SJCRH30 (cell line): ENCODE results near the gene IKZF3. TPM values are rescaled to one million over a fixed set of nuclear protein-coding genes. Genes with fewer than 3 reads are reported as not detected.

Experiments
- DNase-seq, 2 experiments: peaks; one replicate each; pipeline ENCODE4 v3.0.0-alpha.2; 2015 to 2020
- H3K27ac ChIP-seq: fragments of 250-450 bp; sonication (Bioruptor Pico); 2 replicates; pipeline ENCODE4 v1.5.1; 2020; ENCODE audit warnings: mild to moderate bottlenecking, moderate library complexity
- H3K27me3 ChIP-seq: fragments of 250-450 bp; sonication (Bioruptor Pico); 2 replicates; pipeline ENCODE4 v1.5.1; 2020; ENCODE audit warnings: mild to moderate bottlenecking, moderate library complexity
- H3K36me3 ChIP-seq: fragments of 250-450 bp; sonication (Bioruptor Pico); 2 replicates; pipeline ENCODE4 v1.5.1; 2020; ENCODE audit warnings: mild to moderate bottlenecking, moderate library complexity
- H3K4me1 ChIP-seq: fragments of 250-450 bp; sonication (Bioruptor Pico); 2 replicates; pipeline ENCODE4 v1.5.1; 2020; ENCODE audit warnings: mild to moderate bottlenecking, moderate library complexity
- H3K4me3 ChIP-seq: fragments of 250-450 bp; sonication (Bioruptor Pico); 2 replicates; pipeline ENCODE4 v1.5.1; 2020; ENCODE audit warnings: mild to moderate bottlenecking, moderate library complexity
- H3K9me3 ChIP-seq: fragments of 250-450 bp; sonication (Bioruptor Pico); replicated peaks from 2 replicates; pipeline ENCODE4 v1.5.1; 2020; ENCODE audit warnings: mild to moderate bottlenecking, moderate library complexity
- total RNA-seq: library from RNA; depleted of rRNA; stranded (reverse); fragments of >200 nt; shearing (Covaris generic); gene quantifications from 2 replicates; pipeline ENCODE4 v1.2.3, GENCODE V29; 2014

IKZF3 gene
- total RNA-seq, 1 experiment from 2014 or later = not detected

DNA sequence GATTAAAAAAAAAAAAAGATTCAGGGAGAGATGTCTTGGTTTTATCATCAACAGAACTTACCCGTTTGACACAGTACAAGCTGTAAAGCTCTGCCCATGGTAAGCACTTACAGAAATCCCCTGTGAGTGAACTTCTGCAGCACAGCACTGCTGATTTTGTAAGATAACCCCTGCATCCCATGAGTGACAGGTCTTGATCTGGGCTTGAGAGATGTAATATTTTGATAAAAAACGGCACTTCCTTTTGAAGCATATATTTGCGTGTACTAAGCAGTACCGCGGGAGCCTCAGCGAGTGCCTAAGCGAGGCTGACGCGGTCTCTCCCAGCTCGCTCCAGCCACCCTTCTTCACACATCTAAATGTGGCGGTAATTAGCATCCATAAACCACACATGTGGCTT lies 50.5 kb downstream of the IKZF3 start:
- Histone ChIP-seq H3K27me3 (peaks cover 12% of the 10 kb centered on the region; the same call in 1 of the 2 replicates), H3K27ac (no peak overlapping the region), H3K9me3 (no peaks in the 10 kb centered on the region), H3K4me3 (no peak overlapping the region), H3K36me3 (no peaks in the 10 kb centered on the region), H3K4me1 (no peaks in the 10 kb centered on the region)
- no peak for DNase-seq

DNA sequence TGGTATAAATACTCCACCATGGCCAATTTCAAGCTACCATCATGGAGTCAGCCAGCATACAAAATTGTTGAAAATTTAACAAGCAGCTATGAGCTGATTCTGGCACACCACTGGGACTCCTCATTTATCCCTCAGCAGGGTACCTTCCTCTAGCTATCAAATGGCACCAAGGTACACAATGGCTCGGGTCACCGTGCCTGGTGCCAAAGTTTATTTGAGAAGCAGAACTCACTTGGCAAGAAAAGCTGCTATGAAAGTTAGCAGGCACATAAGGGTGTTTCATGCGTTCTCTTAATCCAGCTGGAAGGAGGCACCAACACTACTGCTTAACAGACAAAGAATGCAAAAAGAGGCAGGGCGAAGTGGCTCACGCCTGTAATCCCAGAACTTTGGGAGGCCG lies 51.6 kb downstream of the IKZF3 start:
- H3K4me1 ChIP-seq = no peaks in the 10 kb centered on the region
- no peak overlapping the region for H3K27ac ChIP-seq
- peaks cover 12% of the 10 kb centered on the region; the same call in 1 of the 2 replicates for H3K27me3 ChIP-seq
- no peaks in the 10 kb centered on the region for H3K36me3 ChIP-seq
- DNase-seq = no peak
- no peak overlapping the region for H3K4me3 ChIP-seq
- H3K9me3 ChIP-seq = no peaks in the 10 kb centered on the region

DNA sequence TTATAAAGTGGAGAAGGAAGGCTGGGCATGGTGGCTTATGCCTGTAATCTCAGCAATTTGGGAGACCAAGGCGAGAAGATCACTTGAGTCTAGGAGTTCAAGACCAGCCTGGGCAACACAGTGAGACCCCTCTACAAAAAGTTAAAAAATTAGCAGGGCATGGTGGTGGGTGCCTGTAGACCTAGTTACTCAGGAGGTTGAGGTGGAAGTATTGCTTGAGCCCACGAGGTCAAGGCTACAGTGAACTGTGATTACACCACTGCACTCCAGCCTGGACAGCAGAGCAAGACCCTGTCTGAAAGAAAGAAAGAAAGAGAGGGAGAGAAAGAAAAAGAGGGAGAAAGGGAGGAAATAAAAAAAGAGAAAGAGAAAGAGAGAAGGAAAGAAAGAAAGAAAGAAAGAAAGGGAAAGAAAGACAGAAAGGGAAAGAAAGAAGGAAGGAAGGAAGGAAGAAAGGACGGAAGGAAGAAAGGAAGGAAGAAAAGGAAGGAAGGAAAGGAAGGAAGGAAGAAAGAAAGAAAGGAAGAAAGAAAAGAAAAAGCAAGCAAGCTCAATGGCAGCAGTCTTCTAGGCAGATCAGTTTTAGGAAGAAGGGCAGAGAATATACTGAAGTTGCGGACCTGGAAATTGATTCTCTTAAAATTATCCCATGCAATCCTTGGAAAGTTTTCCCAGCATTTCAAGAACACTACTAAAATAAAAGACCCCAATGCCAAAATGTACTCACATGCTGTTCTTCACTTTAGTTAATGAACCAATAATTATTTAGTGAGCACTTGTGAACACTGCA lies 53.0 kb downstream of the IKZF3 start:
- H3K4me1 ChIP-seq = no peaks in the 10 kb centered on the region
- H3K27me3 ChIP-seq = peaks cover 15% of the 10 kb centered on the region
- H3K36me3 ChIP-seq = no peaks in the 10 kb centered on the region

DNA sequence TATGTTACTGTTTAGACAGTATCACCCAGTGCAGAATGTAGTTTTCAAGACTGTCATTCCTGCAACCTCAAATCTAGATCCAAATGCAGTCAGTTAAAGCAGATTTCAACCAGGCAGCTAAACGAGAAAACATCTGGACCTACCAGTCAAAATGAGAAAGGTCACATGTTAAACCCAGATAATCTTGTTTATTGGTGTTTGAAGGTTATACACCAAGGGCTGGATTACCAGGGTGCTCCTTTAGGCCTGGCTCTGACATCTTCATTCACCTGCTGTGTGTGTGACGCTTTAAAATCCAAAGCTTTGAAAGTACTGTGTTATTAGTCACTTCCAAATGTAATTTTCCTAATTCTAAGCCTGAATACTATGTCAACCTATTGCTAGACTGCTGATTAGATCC lies 54.9 kb downstream of the IKZF3 start:
- Histone ChIP-seq H3K4me3 (no peak overlapping the region), H3K9me3 (no peaks in the 10 kb centered on the region), H3K27me3 (peaks cover 8% of the 10 kb centered on the region), H3K4me1 (peaks cover 3% of the 10 kb centered on the region; the same call in 1 of the 2 replicates), H3K27ac (no peak overlapping the region), H3K36me3 (no peaks in the 10 kb centered on the region)
- no peak for DNase-seq

More for the DNA sequence above, 53.0 kb downstream of the IKZF3 start:
- DNase-seq = no peak
- Histone ChIP-seq H3K9me3 (no peaks in the 10 kb centered on the region), H3K27ac (no peak overlapping the region), H3K4me3 (no peak overlapping the region)

DNA sequence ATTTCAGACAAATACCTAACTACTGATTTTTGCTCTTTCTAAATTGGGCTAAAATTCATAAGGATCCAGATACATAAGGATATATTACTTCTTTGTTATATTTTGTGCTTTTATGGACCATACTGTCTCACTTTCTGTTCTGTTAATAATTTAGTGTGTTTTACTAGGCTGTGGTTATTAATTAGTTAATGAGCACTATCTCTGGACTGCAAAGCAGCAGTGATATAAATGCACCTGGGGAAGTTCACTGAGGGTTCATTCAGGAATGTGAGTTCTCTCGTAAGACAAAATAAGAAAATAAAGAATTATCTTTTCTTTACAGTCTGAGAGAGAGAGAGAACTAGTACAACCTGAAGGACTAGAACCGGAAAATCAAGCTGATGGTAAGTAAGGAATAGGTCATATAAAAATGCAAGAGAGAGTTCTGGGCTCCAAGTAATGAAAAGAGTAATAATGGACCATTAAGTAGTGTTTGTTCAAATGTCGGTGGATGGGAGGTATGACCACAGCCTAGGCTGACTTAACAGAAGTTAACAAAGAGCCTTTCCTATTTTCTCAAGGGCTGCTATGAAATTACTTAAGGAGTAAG lies 55.6 kb downstream of the IKZF3 start:
- no peak overlapping the region for H3K27ac ChIP-seq
- no peaks in the 10 kb centered on the region for H3K36me3 ChIP-seq
- no peak for DNase-seq
- peaks cover 8% of the 10 kb centered on the region for H3K27me3 ChIP-seq
- H3K4me1 ChIP-seq = peaks cover 3% of the 10 kb centered on the region; the same call in 1 of the 2 replicates
- H3K9me3 ChIP-seq = no peaks in the 10 kb centered on the region
- no peak overlapping the region for H3K4me3 ChIP-seq

DNA sequence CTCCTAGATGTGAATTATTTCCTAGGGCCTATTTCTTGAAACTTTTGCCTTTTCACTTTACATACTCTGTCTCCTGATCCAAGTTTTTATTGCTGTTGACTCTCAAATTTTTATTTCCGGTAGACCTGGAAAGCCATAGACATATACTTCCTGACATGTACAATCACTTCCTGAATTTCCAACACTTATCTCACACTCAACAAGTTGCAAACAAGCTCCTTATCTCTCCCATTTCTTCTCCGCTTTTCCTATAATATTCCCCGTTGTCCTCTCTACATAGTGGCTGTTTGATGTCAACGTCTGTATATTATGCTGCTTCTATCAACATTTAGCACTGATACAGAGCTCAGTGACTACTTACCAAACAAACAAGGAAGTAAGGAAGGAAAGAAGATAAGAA lies 59.3 kb downstream of the IKZF3 start:
- Histone ChIP-seq H3K4me1 (peaks cover 11% of the 10 kb centered on the region; the same call in 1 of the 2 replicates), H3K36me3 (no peaks in the 10 kb centered on the region), H3K27ac (no peak overlapping the region), H3K27me3 (peaks cover 3% of the 10 kb centered on the region; the same call in 1 of the 2 replicates), H3K4me3 (no peak overlapping the region), H3K9me3 (no peaks in the 10 kb centered on the region)
- no peak for DNase-seq

DNA sequence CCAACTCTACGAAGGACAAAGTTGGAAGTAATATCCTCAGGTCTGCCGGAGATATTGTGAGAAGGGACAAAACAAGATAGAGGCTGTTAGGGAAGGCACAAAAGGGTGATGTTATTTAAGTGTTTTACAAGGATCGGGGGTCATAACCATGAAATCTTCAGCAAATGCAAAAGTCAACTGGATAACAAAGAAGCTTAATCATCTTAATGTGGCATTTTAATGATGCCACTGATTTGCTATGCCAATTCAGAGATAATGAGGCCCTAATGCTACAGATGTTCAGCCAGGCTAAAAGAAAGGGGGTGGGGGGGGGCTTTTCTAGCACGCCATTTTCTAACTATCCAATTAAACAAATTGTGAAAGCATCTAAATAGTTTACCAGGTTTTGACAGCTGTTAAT lies 63.1 kb downstream of the IKZF3 start:
- H3K4me3 ChIP-seq = no peak overlapping the region
- H3K9me3 ChIP-seq = no peaks in the 10 kb centered on the region
- no peaks in the 10 kb centered on the region; the same call in 1 of the 2 replicates for H3K27me3 ChIP-seq
- H3K27ac ChIP-seq = no peak overlapping the region
- H3K4me1 ChIP-seq = peaks cover 11% of the 10 kb centered on the region; the same call in 1 of the 2 replicates
- H3K36me3 ChIP-seq = no peaks in the 10 kb centered on the region
- no peak for DNase-seq

DNA sequence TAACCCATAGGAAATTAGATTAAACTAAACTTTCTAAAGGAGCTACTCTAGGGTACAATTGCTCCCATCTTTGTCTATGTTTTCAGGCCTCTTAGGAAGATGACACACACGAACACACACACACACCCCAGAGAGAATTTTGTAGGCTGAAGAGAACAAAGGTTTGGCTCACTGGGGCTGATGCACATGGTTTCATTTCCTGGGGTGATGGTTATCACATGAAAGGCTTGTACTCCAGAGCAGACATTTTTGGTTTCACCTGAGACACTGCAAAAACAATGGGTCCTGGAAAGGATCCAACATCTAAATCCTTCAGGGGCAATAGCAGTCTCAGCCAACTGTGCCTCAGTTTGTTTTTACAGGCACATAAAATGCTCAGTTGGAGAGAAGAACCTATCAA lies 63.6 kb downstream of the IKZF3 start:
- no peaks in the 10 kb centered on the region for H3K36me3 ChIP-seq
- H3K27me3 ChIP-seq = no peaks in the 10 kb centered on the region; the same call in 1 of the 2 replicates
- H3K27ac ChIP-seq = no peak overlapping the region
- H3K9me3 ChIP-seq = no peaks in the 10 kb centered on the region
- H3K4me3 ChIP-seq = no peak overlapping the region
- H3K4me1 ChIP-seq = peaks cover 10% of the 10 kb centered on the region; the same call in 1 of the 2 replicates
- no peak for DNase-seq

DNA sequence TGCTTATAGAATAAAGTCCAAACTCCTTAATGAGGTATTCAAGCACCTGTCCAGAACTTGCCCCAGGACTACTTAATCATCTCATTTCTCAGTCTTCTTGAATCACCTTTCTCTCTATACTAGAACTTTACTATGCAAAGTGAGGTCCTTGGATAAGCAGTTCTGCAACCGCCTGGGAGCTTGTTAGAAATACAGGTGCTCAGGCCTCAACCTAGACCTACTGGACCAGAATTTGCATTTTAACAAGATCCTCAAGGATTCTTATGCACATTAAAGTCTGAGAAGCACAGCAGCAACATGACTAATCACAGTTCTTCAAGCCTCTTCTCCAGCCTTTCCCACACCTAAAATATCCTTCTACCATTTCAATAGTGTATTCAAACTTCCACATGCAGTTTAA lies 64.7 kb downstream of the IKZF3 start:
- 0 out of 2 replicates have a peak, but pooled peaks cover 8% of the 10 kb centered on the region for H3K4me1 ChIP-seq
- no peak overlapping the region for H3K4me3 ChIP-seq
- H3K27me3 ChIP-seq = no peaks in the 10 kb centered on the region; the same call in 1 of the 2 replicates
- H3K9me3 ChIP-seq = no peaks in the 10 kb centered on the region
- H3K27ac ChIP-seq = no peak overlapping the region
- H3K36me3 ChIP-seq = no peaks in the 10 kb centered on the region
- DNase-seq = no peak

DNA sequence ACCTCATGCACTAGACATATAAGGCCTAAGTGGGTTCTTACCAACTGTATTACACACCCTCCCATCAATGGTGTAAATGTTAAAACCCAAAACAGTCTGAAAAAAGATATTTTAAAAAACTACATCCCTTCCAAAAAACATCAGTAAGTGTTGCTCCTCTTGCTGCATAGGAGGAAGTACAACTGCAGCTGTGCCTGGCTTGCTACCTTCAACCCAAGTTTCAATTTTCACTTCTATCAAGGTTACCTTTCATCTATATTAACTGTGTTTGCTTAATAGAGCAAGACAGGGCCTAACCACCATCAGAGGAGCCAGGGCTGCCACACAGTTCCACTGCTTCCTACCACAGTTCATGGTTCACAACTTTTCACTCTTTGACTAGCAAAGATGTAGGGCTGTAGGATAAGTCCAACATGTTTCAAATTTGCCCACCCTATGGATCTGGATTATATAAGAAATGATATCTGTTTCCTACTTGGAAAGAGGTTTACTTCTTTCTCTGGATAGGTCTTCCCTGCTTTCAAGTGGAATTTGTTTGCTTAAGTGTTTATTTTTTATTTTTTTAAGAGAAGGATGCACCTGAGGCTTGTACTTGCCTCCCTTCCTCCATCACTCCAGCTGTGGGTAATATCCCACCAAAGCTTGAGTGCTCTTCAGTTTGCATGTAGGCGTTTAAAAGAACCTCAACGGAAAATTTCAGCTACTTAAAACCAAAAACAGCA lies 69.7 kb downstream of the IKZF3 start:
- H3K9me3 ChIP-seq = no peaks in the 10 kb centered on the region
- H3K27me3 ChIP-seq = no peaks in the 10 kb centered on the region
- H3K4me3 ChIP-seq = no peak overlapping the region
- H3K27ac ChIP-seq = no peak overlapping the region
- no peaks in the 10 kb centered on the region for H3K36me3 ChIP-seq
- no peaks in the 10 kb centered on the region for H3K4me1 ChIP-seq
- no peak for DNase-seq

DNA sequence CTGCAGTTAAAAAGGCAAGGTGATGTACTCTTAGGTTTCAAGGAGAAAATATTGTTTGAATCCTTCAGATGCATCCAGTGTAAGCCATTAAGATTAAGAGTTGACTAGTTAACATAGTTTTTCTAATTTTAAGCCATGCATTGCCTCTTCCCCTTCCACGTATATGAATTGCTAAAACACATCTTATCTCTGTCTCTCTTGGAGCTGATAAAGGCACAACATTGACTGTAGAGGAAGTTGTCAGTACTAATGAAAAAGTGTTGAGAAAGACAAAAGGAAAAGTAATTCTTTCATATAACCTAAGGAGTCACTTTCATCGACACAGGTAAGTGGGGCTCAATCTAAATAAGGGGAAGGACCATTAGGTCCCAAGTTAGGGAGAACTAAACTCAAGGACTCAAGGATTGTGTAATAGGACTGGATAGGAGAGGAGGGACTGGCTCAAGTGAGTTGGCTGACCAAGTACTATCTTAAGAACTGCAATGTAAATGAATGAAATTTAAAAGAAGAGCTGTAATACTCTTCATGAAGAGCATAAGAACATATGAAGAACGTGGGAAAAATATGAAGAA lies 70.7 kb downstream of the IKZF3 start:
- H3K4me3 ChIP-seq = no peak overlapping the region
- no peaks in the 10 kb centered on the region for H3K27me3 ChIP-seq
- no peaks in the 10 kb centered on the region for H3K9me3 ChIP-seq
- no peaks in the 10 kb centered on the region for H3K4me1 ChIP-seq
- no peak overlapping the region for H3K27ac ChIP-seq
- no peak for DNase-seq
- H3K36me3 ChIP-seq = no peaks in the 10 kb centered on the region

DNA sequence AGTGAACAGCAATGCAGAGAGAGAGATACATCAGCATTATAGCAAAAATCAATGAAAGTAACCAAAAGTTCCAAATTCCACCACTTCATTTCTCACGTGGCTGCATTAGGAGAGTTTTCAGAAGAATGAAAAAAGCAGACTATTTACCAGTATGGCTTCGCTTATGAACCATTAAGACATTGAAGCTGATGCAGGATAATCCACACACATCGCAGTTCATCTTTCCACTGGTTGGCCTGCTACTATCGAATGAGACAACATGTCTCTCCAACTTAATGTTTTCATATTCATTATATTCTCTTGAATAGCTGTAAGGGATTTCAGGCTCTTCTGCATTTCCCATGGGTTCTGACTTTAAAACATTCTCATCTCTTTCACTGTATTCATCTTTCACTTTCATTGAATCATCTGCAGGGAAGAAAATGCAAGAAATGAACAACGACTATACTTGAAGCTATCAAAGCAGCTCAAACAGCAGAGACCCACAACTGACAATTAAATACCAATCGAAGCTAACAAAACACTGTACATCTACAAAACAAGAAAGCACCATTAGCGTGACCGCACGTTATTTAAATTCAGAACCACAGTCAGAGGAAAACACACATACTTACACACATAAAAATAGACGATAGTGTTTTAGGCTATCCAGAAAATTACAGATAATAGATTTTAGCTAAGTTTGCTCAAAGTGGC lies 71.4 kb downstream of the IKZF3 start:
- Histone ChIP-seq H3K4me1 (no peaks in the 10 kb centered on the region), H3K9me3 (no peaks in the 10 kb centered on the region), H3K27me3 (no peaks in the 10 kb centered on the region), H3K4me3 (no peak overlapping the region), H3K27ac (no peak overlapping the region), H3K36me3 (no peaks in the 10 kb centered on the region)
- no peak for DNase-seq

DNA sequence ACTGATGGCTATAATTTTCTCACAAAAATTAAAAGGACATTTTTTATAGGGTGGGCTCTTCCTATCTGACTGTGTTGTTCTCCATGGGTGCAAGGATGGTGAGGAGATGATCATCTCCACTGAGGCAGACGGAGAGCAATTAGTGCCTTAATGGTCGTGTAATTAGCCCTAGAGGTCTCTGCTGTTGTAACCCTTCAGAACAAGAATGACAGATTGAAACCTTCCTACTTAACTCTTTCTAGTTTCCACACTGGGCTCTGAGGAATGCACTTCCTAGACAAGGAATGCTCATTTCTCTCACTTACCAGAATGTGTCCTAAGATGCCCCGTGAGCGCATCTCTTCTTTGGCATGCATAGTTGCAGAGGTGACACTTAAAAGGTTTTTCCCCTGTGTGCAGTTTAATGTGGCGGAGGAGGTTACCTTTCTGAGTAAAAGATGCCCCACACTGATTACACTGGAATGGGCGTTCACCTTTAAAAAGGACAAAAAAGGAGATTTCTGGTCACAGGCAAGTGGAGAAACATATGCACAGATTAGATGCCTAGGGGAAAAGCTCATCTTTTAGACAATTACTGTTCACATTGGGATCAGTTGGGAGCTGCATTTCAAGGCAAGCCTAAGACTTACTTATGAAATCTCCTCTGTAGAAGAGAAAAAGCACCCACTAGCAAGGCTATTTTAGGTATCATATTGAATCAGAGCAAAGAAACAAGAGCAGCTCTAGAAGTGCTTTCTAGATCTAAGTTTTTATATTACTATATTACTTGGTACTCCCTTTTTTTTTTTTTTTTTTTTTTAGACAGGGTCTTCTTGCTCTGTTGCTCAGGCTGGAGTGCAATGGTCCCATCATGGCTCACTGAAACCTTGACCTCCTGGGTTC lies 72.8 kb downstream of the IKZF3 start:
- H3K27me3 ChIP-seq = no peaks in the 10 kb centered on the region
- H3K27ac ChIP-seq = no peak overlapping the region
- H3K4me3 ChIP-seq = no peak overlapping the region
- no peaks in the 10 kb centered on the region for H3K9me3 ChIP-seq
- no peaks in the 10 kb centered on the region for H3K4me1 ChIP-seq
- DNase-seq = no peak
- no peaks in the 10 kb centered on the region for H3K36me3 ChIP-seq
